Measurements from ENCODE around the gene ATP8A2.

ATP8A2 gene

DNA sequence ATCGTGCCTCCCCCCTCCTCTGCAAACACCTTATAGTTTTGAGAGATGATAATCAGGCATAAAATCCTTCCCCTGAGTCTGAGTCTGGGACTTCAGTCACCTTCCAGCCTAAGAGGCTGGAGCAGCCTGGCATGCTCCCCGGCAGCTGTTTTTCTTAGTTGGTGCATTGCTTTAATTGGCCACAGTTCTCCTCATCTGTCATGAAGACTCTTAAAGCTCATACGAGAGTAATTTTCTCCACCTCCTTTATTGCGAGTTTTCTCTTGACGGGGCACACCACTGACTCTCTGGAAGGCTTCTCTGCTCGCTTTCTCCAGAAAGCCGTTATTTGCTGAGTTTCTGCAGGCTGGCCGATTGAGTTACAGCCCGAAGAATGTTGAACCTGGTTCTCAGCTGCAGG, 310.5 kb downstream of the ATP8A2 start:
- Histone ChIP-seq H3K4me3 (ENCODE audit: extremely low read depth, insufficient read depth, low read length, poor library complexity, severe bottlenecking) (no peak overlapping the region), H3K9me3 (ENCODE audit: control insufficient read depth, low read length) (no peaks in the 10 kb centered on the region), H3K27ac (ENCODE audit: low read depth, low read length, severe bottlenecking) (no peak overlapping the region), H3K4me1 (ENCODE audit: control insufficient read depth, insufficient read depth, low read length, poor library complexity, severe bottlenecking) (no peaks in the 10 kb centered on the region), H3K36me3 (ENCODE audit: control insufficient read depth, insufficient read depth, low read length) (no peaks in the 10 kb centered on the region)
- WGBS, 2 experiments (ENCODE audit: insufficient coverage in 2 of 2): 80 to 93% methylated on average over 4 to 8 of the region's 9 CpGs

DNA sequence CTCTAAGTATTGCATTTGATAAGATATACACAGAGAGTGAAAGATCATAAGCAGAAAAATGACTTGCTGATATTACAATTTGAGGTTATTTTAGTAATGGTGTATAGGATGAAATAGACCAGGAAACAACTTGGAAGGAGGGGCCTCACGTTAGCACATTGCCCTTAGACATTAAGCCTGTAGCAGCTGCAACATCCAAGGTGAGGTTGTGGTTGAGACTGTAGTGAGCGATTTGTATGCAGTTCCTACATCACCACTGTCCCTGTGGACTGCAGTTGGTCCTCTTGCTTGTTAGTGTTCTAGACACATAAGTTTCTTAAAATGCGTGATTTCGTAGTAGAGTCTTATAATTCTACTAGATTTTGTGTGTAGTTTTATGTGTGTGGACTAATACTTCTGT, 311.3 kb downstream of the ATP8A2 start:
- Histone ChIP-seq H3K4me1 (ENCODE audit: control insufficient read depth, insufficient read depth, low read length, poor library complexity, severe bottlenecking) (no peaks in the 10 kb centered on the region), H3K36me3 (ENCODE audit: control insufficient read depth, insufficient read depth, low read length) (no peaks in the 10 kb centered on the region), H3K27ac (ENCODE audit: low read depth, low read length, severe bottlenecking) (no peak overlapping the region), H3K4me3 (ENCODE audit: extremely low read depth, insufficient read depth, low read length, poor library complexity, severe bottlenecking) (no peak overlapping the region), H3K9me3 (ENCODE audit: control insufficient read depth, low read length) (no peaks in the 10 kb centered on the region)
- 75 to 93% methylated on average over 1 to 2 of the region's 4 CpGs for WGBS, 2 experiments (ENCODE audit: insufficient coverage in 2 of 2)

DNA sequence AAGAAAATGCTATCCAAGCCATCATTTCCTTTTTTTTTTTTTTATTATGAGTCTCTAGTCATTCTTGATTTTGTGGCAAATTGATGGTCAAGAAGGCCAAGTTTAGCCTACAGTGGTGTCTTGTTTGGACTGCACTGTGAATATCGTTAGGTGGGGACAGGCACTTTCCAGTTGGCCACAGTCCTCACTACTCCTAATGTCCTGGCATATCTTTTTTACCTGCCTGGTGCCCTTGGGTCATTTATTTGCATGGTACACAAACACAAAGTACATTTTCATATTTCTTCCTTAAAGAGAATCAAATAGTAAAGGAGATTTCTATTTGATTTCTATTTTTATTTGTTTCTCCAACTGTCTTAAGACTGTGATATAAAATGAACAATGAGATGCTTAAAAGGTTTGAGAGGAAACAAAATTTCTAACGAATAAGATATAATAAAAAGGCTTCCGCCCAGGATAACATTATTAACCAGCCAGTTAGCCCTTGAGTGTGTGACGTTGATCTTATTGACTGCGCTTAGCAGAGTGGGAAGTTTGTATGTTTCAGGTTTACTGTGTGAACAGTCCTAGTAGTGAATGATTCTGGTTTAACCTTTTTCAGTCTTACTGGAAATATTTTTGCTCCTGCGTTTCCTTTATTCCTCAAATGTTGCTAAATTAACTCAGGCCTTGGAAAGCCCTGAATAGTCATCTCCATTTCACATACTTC, 312.0 kb downstream of the ATP8A2 start:
- no peak overlapping the region for H3K4me3 ChIP-seq (ENCODE audit: extremely low read depth, insufficient read depth, low read length, poor library complexity, severe bottlenecking)
- 90 to 91% methylated on average over 5 to 6 of the region's 6 CpGs for WGBS, 2 experiments (ENCODE audit: insufficient coverage in 2 of 2)
- no peaks in the 10 kb centered on the region for H3K36me3 ChIP-seq (ENCODE audit: control insufficient read depth, insufficient read depth, low read length)
- no peaks in the 10 kb centered on the region for H3K9me3 ChIP-seq (ENCODE audit: control insufficient read depth, low read length)
- no peaks in the 10 kb centered on the region for H3K4me1 ChIP-seq (ENCODE audit: control insufficient read depth, insufficient read depth, low read length, poor library complexity, severe bottlenecking)
- H3K27ac ChIP-seq (ENCODE audit: low read depth, low read length, severe bottlenecking): no peak overlapping the region

DNA sequence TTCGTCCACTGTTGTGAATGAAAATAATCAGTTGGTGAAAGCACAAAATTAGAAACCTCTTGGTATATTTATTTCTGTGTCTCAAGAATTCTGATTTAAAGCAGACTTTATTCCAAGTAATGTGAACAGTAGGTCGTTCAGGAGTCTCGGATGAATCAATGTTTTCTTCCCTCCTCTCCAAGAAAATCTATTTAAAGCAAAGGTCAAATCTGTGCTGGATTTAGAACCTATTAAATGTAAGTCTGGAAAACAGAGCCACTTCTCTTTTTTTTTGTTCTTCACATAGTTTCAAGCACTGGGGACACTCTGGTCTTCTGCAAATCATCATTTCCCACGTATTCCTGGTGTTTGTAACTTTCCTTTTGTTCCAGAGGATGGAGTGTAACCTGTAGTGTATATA, 312.7 kb downstream of the ATP8A2 start:
- Histone ChIP-seq H3K9me3 (ENCODE audit: control insufficient read depth, low read length) (no peaks in the 10 kb centered on the region), H3K36me3 (ENCODE audit: control insufficient read depth, insufficient read depth, low read length) (no peaks in the 10 kb centered on the region), H3K4me3 (ENCODE audit: extremely low read depth, insufficient read depth, low read length, poor library complexity, severe bottlenecking) (no peak overlapping the region), H3K27ac (ENCODE audit: low read depth, low read length, severe bottlenecking) (no peak overlapping the region), H3K4me1 (ENCODE audit: control insufficient read depth, insufficient read depth, low read length, poor library complexity, severe bottlenecking) (no peaks in the 10 kb centered on the region)
- WGBS, 2 experiments (ENCODE audit: insufficient coverage in 2 of 2): 80 to 100% methylated on average over 1 to 3 of the region's 4 CpGs

DNA sequence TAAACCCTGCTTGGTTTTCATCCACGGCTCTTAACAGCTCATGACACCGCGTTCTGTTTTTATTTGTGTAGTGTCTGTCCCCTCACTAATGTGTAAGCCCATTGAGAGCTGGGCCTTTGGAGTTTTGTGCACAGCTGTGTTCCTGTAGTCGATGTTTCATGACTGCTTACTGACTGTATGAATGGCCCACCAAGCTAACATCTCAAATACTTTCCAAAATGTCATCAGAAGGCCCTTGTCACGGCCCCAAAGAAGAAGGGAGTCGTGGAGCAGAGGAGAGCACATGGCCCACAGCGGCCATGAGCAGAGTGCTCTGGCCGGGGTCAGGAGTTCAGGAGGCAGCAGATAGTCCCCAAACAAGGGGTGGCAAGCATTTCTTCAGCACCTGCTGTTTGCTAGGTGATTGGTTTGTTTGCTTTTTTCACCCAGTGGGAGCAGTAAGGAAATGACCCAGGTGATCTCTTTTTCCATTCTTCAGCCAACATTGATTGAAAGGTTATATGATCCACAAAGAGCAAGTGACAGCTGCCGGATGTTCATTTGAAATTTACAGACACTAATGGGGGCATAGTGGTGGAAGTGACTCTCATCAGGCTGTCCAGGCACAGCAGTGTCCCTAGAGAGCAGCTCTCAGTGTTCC, 315.2 kb downstream of the ATP8A2 start:
- no peaks in the 10 kb centered on the region for H3K9me3 ChIP-seq (ENCODE audit: control insufficient read depth, low read length)
- no peaks in the 10 kb centered on the region for H3K4me1 ChIP-seq (ENCODE audit: control insufficient read depth, insufficient read depth, low read length, poor library complexity, severe bottlenecking)
- 91 to 97% methylated on average over 7 to 8 of the region's 9 CpGs for WGBS, 2 experiments (ENCODE audit: insufficient coverage in 2 of 2)
- no peak overlapping the region for H3K4me3 ChIP-seq (ENCODE audit: extremely low read depth, insufficient read depth, low read length, poor library complexity, severe bottlenecking)
- H3K36me3 ChIP-seq (ENCODE audit: control insufficient read depth, insufficient read depth, low read length): no peaks in the 10 kb centered on the region
- no peak overlapping the region for H3K27ac ChIP-seq (ENCODE audit: low read depth, low read length, severe bottlenecking)

GRCh38 chr13:25687471-25688225, 315.9 kb downstream of the ATP8A2 start:
- Histone ChIP-seq H3K4me3 (ENCODE audit: extremely low read depth, insufficient read depth, low read length, poor library complexity, severe bottlenecking) (no peak overlapping the region), H3K36me3 (ENCODE audit: control insufficient read depth, insufficient read depth, low read length) (no peaks in the 10 kb centered on the region), H3K4me1 (ENCODE audit: control insufficient read depth, insufficient read depth, low read length, poor library complexity, severe bottlenecking) (no peaks in the 10 kb centered on the region), H3K27ac (ENCODE audit: low read depth, low read length, severe bottlenecking) (no peak overlapping the region), H3K9me3 (ENCODE audit: control insufficient read depth, low read length) (no peaks in the 10 kb centered on the region)
- WGBS, 2 experiments (ENCODE audit: insufficient coverage in 2 of 2): 84 to 85% methylated on average over 6 to 8 of the region's 9 CpGs

- H3K4me3 ChIP-seq (ENCODE audit: extremely low read depth, insufficient read depth, low read length, poor library complexity, severe bottlenecking): no peak overlapping the region
- H3K27ac ChIP-seq (ENCODE audit: low read depth, low read length, severe bottlenecking): no peak overlapping the region
- no peaks in the 10 kb centered on the region for H3K36me3 ChIP-seq (ENCODE audit: control insufficient read depth, insufficient read depth, low read length)
- H3K9me3 ChIP-seq (ENCODE audit: control insufficient read depth, low read length): no peaks in the 10 kb centered on the region
- H3K4me1 ChIP-seq (ENCODE audit: control insufficient read depth, insufficient read depth, low read length, poor library complexity, severe bottlenecking): no peaks in the 10 kb centered on the region
- 78 to 90% methylated on average over 3 to 5 of the region's 5 CpGs for WGBS, 2 experiments (ENCODE audit: insufficient coverage in 2 of 2)
These were observed 316.8 kb downstream of the ATP8A2 start for GRCh38 chr13:25688536-25688935.

GRCh38 chr13:25689539-25689938, 317.8 kb downstream of the ATP8A2 start:
- no peaks in the 10 kb centered on the region for H3K36me3 ChIP-seq (ENCODE audit: control insufficient read depth, insufficient read depth, low read length)
- 100% methylated on average over 1 of the region's 2 CpGs; no CpG with 5 or more reads in 1 of the 2 experiments for WGBS, 2 experiments (ENCODE audit: insufficient coverage in 2 of 2)
- no peak overlapping the region for H3K4me3 ChIP-seq (ENCODE audit: extremely low read depth, insufficient read depth, low read length, poor library complexity, severe bottlenecking)
- H3K4me1 ChIP-seq (ENCODE audit: control insufficient read depth, insufficient read depth, low read length, poor library complexity, severe bottlenecking): no peaks in the 10 kb centered on the region
- H3K27ac ChIP-seq (ENCODE audit: low read depth, low read length, severe bottlenecking): no peak overlapping the region
- no peaks in the 10 kb centered on the region for H3K9me3 ChIP-seq (ENCODE audit: control insufficient read depth, low read length)

DNA sequence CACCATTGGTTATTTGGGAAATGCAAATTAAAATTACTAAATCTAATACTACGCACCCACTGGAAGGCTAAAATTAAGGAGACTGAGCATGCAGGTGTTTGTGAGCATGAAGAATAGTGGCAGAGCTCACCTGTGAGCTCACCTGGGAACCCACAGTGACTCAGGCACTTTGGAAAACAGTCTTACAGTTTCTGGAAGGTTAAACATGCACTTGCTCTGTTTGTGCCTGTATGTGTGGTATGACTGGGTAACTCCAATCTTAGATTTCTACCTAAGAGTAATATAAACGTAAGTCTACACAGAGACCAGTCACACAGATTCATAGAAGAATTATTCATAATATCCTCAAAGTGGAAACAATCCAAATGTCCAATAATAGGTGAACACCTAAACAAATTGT, 318.8 kb downstream of the ATP8A2 start:
- H3K9me3 ChIP-seq (ENCODE audit: control insufficient read depth, low read length): no peaks in the 10 kb centered on the region

GRCh38 chr13:25691654-25692053, 319.9 kb downstream of the ATP8A2 start:
- H3K4me3 ChIP-seq (ENCODE audit: extremely low read depth, insufficient read depth, low read length, poor library complexity, severe bottlenecking): no peak overlapping the region
- H3K4me1 ChIP-seq (ENCODE audit: control insufficient read depth, insufficient read depth, low read length, poor library complexity, severe bottlenecking): no peaks in the 10 kb centered on the region
- H3K36me3 ChIP-seq (ENCODE audit: control insufficient read depth, insufficient read depth, low read length): no peaks in the 10 kb centered on the region
- no peaks in the 10 kb centered on the region for H3K9me3 ChIP-seq (ENCODE audit: control insufficient read depth, low read length)
- 80% methylated on average over 1 of the region's 2 CpGs; no CpG with 5 or more reads in 1 of the 2 experiments for WGBS, 2 experiments (ENCODE audit: insufficient coverage in 2 of 2)
- no peak overlapping the region for H3K27ac ChIP-seq (ENCODE audit: low read depth, low read length, severe bottlenecking)

More for the DNA sequence above, 318.8 kb downstream of the ATP8A2 start:
- Histone ChIP-seq H3K4me3 (ENCODE audit: extremely low read depth, insufficient read depth, low read length, poor library complexity, severe bottlenecking) (no peak overlapping the region), H3K36me3 (ENCODE audit: control insufficient read depth, insufficient read depth, low read length) (no peaks in the 10 kb centered on the region), H3K4me1 (ENCODE audit: control insufficient read depth, insufficient read depth, low read length, poor library complexity, severe bottlenecking) (no peaks in the 10 kb centered on the region), H3K27ac (ENCODE audit: low read depth, low read length, severe bottlenecking) (no peak overlapping the region)
- no CpG with 5 or more reads among the region's 2 CpGs for WGBS, 2 experiments (ENCODE audit: insufficient coverage in 2 of 2)

Data from mesodermal cell (in vitro differentiated cells).